ENCODE results near the gene PFDN4.

Gene PFDN4

GRCh38 chr20:54266844-54267243, 59.0 kb downstream of the PFDN4 start:
- H3K18ac ChIP-seq (ENCODE audit: low read length) = peak overlapping the region; percentile 67
- H3K36me3 ChIP-seq (ENCODE audit: control insufficient read depth in 1 of 2, insufficient read depth in 2 of 2, low read length in 2 of 2) = no peaks in the 10 kb centered on the region
- H3K4me1 ChIP-seq (ENCODE audit: control insufficient read depth in 1 of 2, insufficient read depth in 2 of 2, low read length in 2 of 2) = peaks cover 9 to 16% of the 10 kb centered on the region in 2 experiments
- H3K9ac ChIP-seq (ENCODE audit: low read length) = no peak overlapping the region
- H3K14ac ChIP-seq (ENCODE audit: low read length) = peak overlapping the region; percentile 68
- H3K9me3 ChIP-seq (ENCODE audit: insufficient read depth, low read depth, low read length) = no peaks in the 10 kb centered on the region
- H2AK5ac ChIP-seq (ENCODE audit: low read length) = peak overlapping the region; percentile 95
- no peak overlapping the region for H4K12ac ChIP-seq (ENCODE audit: low read depth, low read length)
- H3K27ac ChIP-seq (ENCODE audit: low read depth, low read length) = peak overlapping the region; percentile 94
- H2BK12ac ChIP-seq (ENCODE audit: low read length) = peak overlapping the region; percentile 89
- H2BK120ac ChIP-seq (ENCODE audit: insufficient read depth, low read length, poor library complexity) = peak overlapping the region; percentile 92
- peaks cover 17% of the 10 kb centered on the region for H3K79me1 ChIP-seq (ENCODE audit: low read length)
- no peak overlapping the region for H3K4me3 ChIP-seq (ENCODE audit: low read depth, low read length)
- no peak overlapping the region for H3K23ac ChIP-seq (ENCODE audit: low read length)
- peak in 1 of 2 donors; percentile 40 for DNase-seq
- H3K4me2 ChIP-seq (ENCODE audit: low read length) = no peak overlapping the region
- H3K79me2 ChIP-seq (ENCODE audit: control insufficient read depth, insufficient read depth, low read length, poor library complexity) = no peaks in the 10 kb centered on the region
- H2AFZ ChIP-seq (ENCODE audit: insufficient read depth, low read length, poor library complexity) = no peak overlapping the region
- H3K4ac ChIP-seq (ENCODE audit: low read depth, low read length) = no peak overlapping the region
- H2BK5ac ChIP-seq (ENCODE audit: low read depth, low read length, poor library complexity) = peak overlapping the region; percentile 85
- H4K91ac ChIP-seq (ENCODE audit: low read depth, low read length) = peak overlapping the region; percentile 78
- no CpG with 5 or more reads among the region's 6 CpGs for WGBS (ENCODE audit: extremely low coverage, insufficient coverage, insufficient read length)
- no peaks in the 10 kb centered on the region for H3K27me3 ChIP-seq (ENCODE audit: insufficient read depth, low read length)
- H4K8ac ChIP-seq (ENCODE audit: low read depth, low read length) = peak overlapping the region; percentile 27

- Histone ChIP-seq H3K14ac (ENCODE audit: low read length) (no peak overlapping the region), H3K4me3 (ENCODE audit: low read depth, low read length) (no peak overlapping the region), H2AK5ac (ENCODE audit: low read length) (no peak overlapping the region), H2AFZ (ENCODE audit: insufficient read depth, low read length, poor library complexity) (no peak overlapping the region), H3K18ac (ENCODE audit: low read length) (no peak overlapping the region), H4K8ac (ENCODE audit: low read depth, low read length) (no peak overlapping the region), H3K79me1 (ENCODE audit: low read length) (peaks cover 17% of the 10 kb centered on the region), H2BK12ac (ENCODE audit: low read length) (no peak overlapping the region), H3K27ac (ENCODE audit: low read depth, low read length) (peak overlapping the region; percentile 94), H3K4ac (ENCODE audit: low read depth, low read length) (no peak overlapping the region), H3K36me3 (ENCODE audit: control insufficient read depth in 1 of 2, insufficient read depth in 2 of 2, low read length in 2 of 2) (no peaks in the 10 kb centered on the region), H3K9ac (ENCODE audit: low read length) (no peak overlapping the region), H4K91ac (ENCODE audit: low read depth, low read length) (no peak overlapping the region), H3K9me3 (ENCODE audit: insufficient read depth, low read depth, low read length) (no peaks in the 10 kb centered on the region), H3K23ac (ENCODE audit: low read length) (no peak overlapping the region), H2BK120ac (ENCODE audit: insufficient read depth, low read length, poor library complexity) (no peak overlapping the region), H3K4me2 (ENCODE audit: low read length) (peak overlapping the region; percentile 38), H2BK5ac (ENCODE audit: low read depth, low read length, poor library complexity) (peak overlapping the region; percentile 25), H3K27me3 (ENCODE audit: insufficient read depth, low read length) (no peaks in the 10 kb centered on the region), H4K12ac (ENCODE audit: low read depth, low read length) (no peak overlapping the region), H3K79me2 (ENCODE audit: control insufficient read depth, insufficient read depth, low read length, poor library complexity) (no peaks in the 10 kb centered on the region), H3K4me1 (ENCODE audit: control insufficient read depth in 1 of 2, insufficient read depth in 2 of 2, low read length in 2 of 2) (peaks cover 9 to 16% of the 10 kb centered on the region in 2 experiments)
- peak; percentile 93 to 94 for DNase-seq
- no CpG with 5 or more reads among the region's 4 CpGs for WGBS (ENCODE audit: extremely low coverage, insufficient coverage, insufficient read length)
These were observed 59.7 kb downstream of the PFDN4 start for GRCh38 chr20:54267483-54268003.

- H3K4me1 ChIP-seq (ENCODE audit: control insufficient read depth in 1 of 2, insufficient read depth in 2 of 2, low read length in 2 of 2) = peaks cover 9 to 16% of the 10 kb centered on the region in 2 experiments
- H3K4ac ChIP-seq (ENCODE audit: low read depth, low read length) = no peak overlapping the region
- H3K18ac ChIP-seq (ENCODE audit: low read length) = no peak overlapping the region
- no peak overlapping the region for H2AFZ ChIP-seq (ENCODE audit: insufficient read depth, low read length, poor library complexity)
- peaks cover 19% of the 10 kb centered on the region for H3K79me1 ChIP-seq (ENCODE audit: low read length)
- no peak overlapping the region for H4K8ac ChIP-seq (ENCODE audit: low read depth, low read length)
- no peak overlapping the region for H2BK120ac ChIP-seq (ENCODE audit: insufficient read depth, low read length, poor library complexity)
- H3K14ac ChIP-seq (ENCODE audit: low read length) = no peak overlapping the region
- no peak overlapping the region for H3K23ac ChIP-seq (ENCODE audit: low read length)
- no peaks in the 10 kb centered on the region for H3K79me2 ChIP-seq (ENCODE audit: control insufficient read depth, insufficient read depth, low read length, poor library complexity)
- no CpG with 5 or more reads among the region's 2 CpGs for WGBS (ENCODE audit: extremely low coverage, insufficient coverage, insufficient read length)
- DNase-seq = peak; percentile 93 to 97
- no peaks in the 10 kb centered on the region for H3K9me3 ChIP-seq (ENCODE audit: insufficient read depth, low read depth, low read length)
- H2AK5ac ChIP-seq (ENCODE audit: low read length) = no peak overlapping the region
- no peak overlapping the region for H3K4me3 ChIP-seq (ENCODE audit: low read depth, low read length)
- H3K27ac ChIP-seq (ENCODE audit: low read depth, low read length) = peak overlapping the region; percentile 94
- no peak overlapping the region for H3K4me2 ChIP-seq (ENCODE audit: low read length)
- H3K36me3 ChIP-seq (ENCODE audit: control insufficient read depth in 1 of 2, insufficient read depth in 2 of 2, low read length in 2 of 2) = no peaks in the 10 kb centered on the region
- H2BK5ac ChIP-seq (ENCODE audit: low read depth, low read length, poor library complexity) = no peak overlapping the region
- no peak overlapping the region for H2BK12ac ChIP-seq (ENCODE audit: low read length)
- H4K91ac ChIP-seq (ENCODE audit: low read depth, low read length) = no peak overlapping the region
- H3K9ac ChIP-seq (ENCODE audit: low read length) = no peak overlapping the region
- no peak overlapping the region for H4K12ac ChIP-seq (ENCODE audit: low read depth, low read length)
- H3K27me3 ChIP-seq (ENCODE audit: insufficient read depth, low read length) = no peaks in the 10 kb centered on the region
These were observed 61.1 kb downstream of the PFDN4 start for GRCh38 chr20:54268941-54269340.

All from trophoblast cell (in vitro differentiated cells and primary cell).